HS-27A (cell line): Measurements from ENCODE around the gene PDGFA.

Experiments used
- DNase-seq: peaks from one replicate; pipeline ENCODE4 v3.0.0-alpha.2; 2012; ENCODE audit warnings: low read depth, missing footprints

PDGFA gene

GRCh38 chr7:536231-536630 is 16.6 kb upstream of the PDGFA start:
- DNase-seq = no peak

- DNase-seq = no peak
Measured at GRCh38 chr7:534959-535358, 15.3 kb upstream of the PDGFA start.

- no peak for DNase-seq
Measured at GRCh38 chr7:534075-534474, 14.4 kb upstream of the PDGFA start.

- no peak for DNase-seq
Measured at GRCh38 chr7:533266-533665, 13.6 kb upstream of the PDGFA start.

GRCh38 chr7:532379-533143 is 12.9 kb upstream of the PDGFA start:
- DNase-seq = no peak

GRCh38 chr7:531777-532176 is 12.1 kb upstream of the PDGFA start:
- no peak for DNase-seq

GRCh38 chr7:528451-528850 is 8.8 kb upstream of the PDGFA start:
- no peak for DNase-seq

GRCh38 chr7:527723-528122 is 8.1 kb upstream of the PDGFA start:
- DNase-seq = no peak

- DNase-seq = no peak
Measured at GRCh38 chr7:526460-527034, 6.9 kb upstream of the PDGFA start.

GRCh38 chr7:525740-526139 is 6.1 kb upstream of the PDGFA start:
- no peak for DNase-seq

GRCh38 chr7:524800-525199 is 5.2 kb upstream of the PDGFA start:
- no peak for DNase-seq

GRCh38 chr7:523347-524336 is 4.0 kb upstream of the PDGFA start:
- DNase-seq = no peak

- no peak for DNase-seq
Measured at GRCh38 chr7:522951-523314, 3.3 kb upstream of the PDGFA start.

GRCh38 chr7:522071-522950 is 2.7 kb upstream of the PDGFA start:
- no peak for DNase-seq

GRCh38 chr7:521221-522070 is 1.8 kb upstream of the PDGFA start:
- no peak for DNase-seq

- no peak for DNase-seq
Measured at GRCh38 chr7:520503-521161, 986 bp upstream of the PDGFA start.

GRCh38 chr7:518630-519483 is 789 bp downstream of the PDGFA start:
- DNase-seq = no peak

GRCh38 chr7:517774-518629 is 1.6 kb downstream of the PDGFA start:
- DNase-seq = no peak
